Activated naive CD8-positive, alpha-beta T cell treated with anti-CD3 and anti-CD28 coated beads, Interleukin-2, amount 50 U/mL, for 24 hours (primary cell): ENCODE measurements around the gene LRRC4C.
"Not testable (repeated sequence)": the region's sequence is repeated elsewhere in the genome, so short reads cannot be mapped to it uniquely, and the experiment has no call there.

ENCODE experiments used
- ATAC-seq: fragments of 150-1000 bp; cut with Tn5 transposase; one replicate; pipeline ENCODE4 v1.10.0; 2021
- DNase-seq: peaks from one replicate; pipeline ENCODE4 v3.0.0; 2021
- H3K27ac Mint-ChIP-seq: one replicate; pipeline ENCODE4 v1.8.0; 2021; ENCODE audit warnings: mild to moderate bottlenecking, mixed read lengths
- H3K27me3 Mint-ChIP-seq: one replicate; pipeline ENCODE4 v1.8.0; 2021; ENCODE audit warnings: mixed read lengths
- H3K36me3 Mint-ChIP-seq: one replicate; pipeline ENCODE4 v1.8.0; 2021; ENCODE audit warnings: low read depth, mixed read lengths
- H3K4me1 Mint-ChIP-seq: one replicate; pipeline ENCODE4 v1.8.0; 2021; ENCODE audit warnings: mixed read lengths
- H3K4me3 Mint-ChIP-seq: one replicate; pipeline ENCODE4 v1.8.0; 2021; ENCODE audit warnings: mild to moderate bottlenecking, moderate library complexity, mixed read lengths
- H3K9me3 Mint-ChIP-seq: one replicate; pipeline ENCODE4 v1.8.0; 2021; ENCODE audit warnings: mixed read lengths

Gene LRRC4C

DNA sequence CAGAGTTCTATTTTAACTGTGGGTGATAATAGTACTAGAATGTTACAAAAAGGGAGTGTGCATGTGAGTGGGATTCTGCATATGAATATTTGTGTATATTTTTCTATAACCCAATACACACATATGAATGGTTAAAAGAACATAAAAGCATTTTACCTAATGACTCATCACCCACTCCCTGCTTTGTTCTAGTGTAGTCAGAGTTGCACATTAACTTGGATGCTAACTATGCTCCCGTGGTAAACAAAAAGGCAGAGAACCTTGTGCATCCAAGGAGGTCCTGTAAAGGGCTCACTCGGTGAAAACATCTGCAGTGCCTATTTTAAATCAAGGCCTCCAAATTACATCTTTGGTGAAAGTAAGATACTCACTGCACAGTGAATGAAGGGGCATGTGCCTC, 1289.4 kb downstream of the LRRC4C start:
- Mint-ChIP-seq H3K36me3 (no peaks in the 10 kb centered on the region), H3K4me1 (no peaks in the 10 kb centered on the region), H3K4me3 (no peak overlapping the region), H3K27ac (no peak overlapping the region), H3K27me3 (no peaks in the 10 kb centered on the region), H3K9me3 (peaks cover 7% of the 10 kb centered on the region)
- ATAC-seq (no peak), DNase-seq (no peak)

- ATAC-seq (no peak), DNase-seq (no peak)
- H3K4me3 Mint-ChIP-seq = no peak overlapping the region
- peaks cover 7% of the 10 kb centered on the region for H3K9me3 Mint-ChIP-seq
- H3K4me1 Mint-ChIP-seq = no peaks in the 10 kb centered on the region
- no peaks in the 10 kb centered on the region for H3K36me3 Mint-ChIP-seq
- no peaks in the 10 kb centered on the region for H3K27me3 Mint-ChIP-seq
- no peak overlapping the region for H3K27ac Mint-ChIP-seq
Measured at GRCh38 chr11:40168414-40168813, 1291.0 kb downstream of the LRRC4C start.

DNA sequence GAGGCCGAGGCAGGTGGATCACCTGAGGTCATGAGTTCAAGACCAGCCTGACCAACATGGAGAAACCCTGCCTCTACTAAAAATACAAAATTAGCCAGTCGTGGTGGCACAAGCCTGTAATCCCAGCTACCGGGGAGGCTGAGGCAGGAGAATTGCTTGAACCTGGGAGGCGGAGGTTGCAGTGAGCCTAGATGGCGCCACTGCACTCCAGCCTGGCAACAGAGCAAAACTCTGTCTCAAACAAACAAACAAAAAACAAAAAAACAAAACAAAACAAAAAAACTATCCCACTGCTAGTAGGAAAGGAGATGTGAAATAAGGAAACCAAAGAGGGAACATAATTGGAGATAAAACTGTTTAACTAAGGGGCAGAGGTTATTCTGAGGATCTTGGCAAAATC, 1291.6 kb downstream of the LRRC4C start:
- H3K4me3 Mint-ChIP-seq, H3K9me3 Mint-ChIP-seq, ATAC-seq, H3K27ac Mint-ChIP-seq, DNase-seq, H3K4me1 Mint-ChIP-seq, H3K27me3 Mint-ChIP-seq, H3K36me3 Mint-ChIP-seq: not testable (repeated sequence)

DNA sequence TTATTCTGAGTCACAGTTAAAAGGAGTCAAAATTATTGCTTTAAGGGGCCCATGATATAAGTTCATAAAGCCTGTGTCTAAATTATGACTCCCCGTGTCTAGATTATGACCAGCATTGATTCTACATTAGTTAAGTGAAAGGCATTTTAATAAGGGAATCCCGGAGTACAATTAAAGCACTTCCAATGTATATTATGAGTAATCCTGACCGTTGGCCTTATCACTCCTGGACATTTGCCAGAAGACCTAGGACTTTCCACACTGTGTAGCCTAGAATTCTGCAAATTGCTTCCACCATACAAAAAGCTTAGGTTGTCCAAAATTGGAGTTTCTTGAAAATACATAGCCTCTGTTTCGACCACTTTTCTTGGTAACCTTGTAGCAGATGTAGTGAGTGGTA, 1292.6 kb downstream of the LRRC4C start:
- Mint-ChIP-seq H3K27me3 (no peaks in the 10 kb centered on the region), H3K4me3 (no peak overlapping the region), H3K4me1 (no peaks in the 10 kb centered on the region), H3K36me3 (no peaks in the 10 kb centered on the region), H3K27ac (no peak overlapping the region), H3K9me3 (peaks cover 7% of the 10 kb centered on the region)
- ATAC-seq = no peak
- DNase-seq = no peak

- Mint-ChIP-seq H3K4me1 (no peaks in the 10 kb centered on the region), H3K36me3 (no peaks in the 10 kb centered on the region), H3K4me3 (no peak overlapping the region), H3K27ac (no peak overlapping the region), H3K9me3 (peaks cover 7% of the 10 kb centered on the region), H3K27me3 (no peaks in the 10 kb centered on the region)
- DNase-seq (no peak), ATAC-seq (no peak)
Measured at GRCh38 chr11:40162901-40163883, 1296.3 kb downstream of the LRRC4C start.

DNA sequence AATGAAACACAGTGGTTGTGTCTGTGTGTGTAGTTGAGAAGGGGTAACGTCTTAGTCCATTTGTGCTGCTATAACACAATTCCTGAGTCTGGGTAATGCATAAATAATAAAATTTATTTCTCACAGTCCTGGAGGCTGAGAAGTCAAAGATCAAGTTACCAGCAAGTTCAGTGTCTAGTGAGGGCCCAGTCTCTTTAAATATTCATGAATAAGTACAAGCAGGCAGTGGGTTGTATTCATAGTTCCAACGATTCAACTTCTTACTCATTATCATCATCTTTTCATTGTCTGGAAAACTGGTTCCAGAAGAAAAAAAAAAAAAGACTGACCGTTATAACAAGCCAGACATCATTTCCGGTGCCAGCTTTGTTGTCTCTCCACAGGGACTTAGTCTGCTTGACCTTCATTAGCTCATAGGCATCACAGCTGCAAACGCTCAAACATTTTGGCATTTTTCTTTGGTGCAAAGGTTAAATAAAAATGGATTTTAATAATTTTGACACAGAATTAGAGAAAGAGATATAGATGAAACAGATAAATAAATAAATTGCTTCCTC, 1297.5 kb downstream of the LRRC4C start:
- DNase-seq (no peak), ATAC-seq (no peak)
- Mint-ChIP-seq H3K4me1 (no peaks in the 10 kb centered on the region), H3K4me3 (no peak overlapping the region), H3K9me3 (peaks cover 8% of the 10 kb centered on the region), H3K27me3 (no peaks in the 10 kb centered on the region), H3K36me3 (no peaks in the 10 kb centered on the region), H3K27ac (no peak overlapping the region)

- no peak for DNase-seq
- Mint-ChIP-seq H3K4me1 (no peaks in the 10 kb centered on the region), H3K27ac (no peak overlapping the region), H3K9me3 (peaks cover 16% of the 10 kb centered on the region), H3K27me3 (no peaks in the 10 kb centered on the region), H3K36me3 (no peaks in the 10 kb centered on the region), H3K4me3 (no peak overlapping the region)
- ATAC-seq = no peak
Measured at GRCh38 chr11:40160418-40160817, 1299.0 kb downstream of the LRRC4C start.

DNA sequence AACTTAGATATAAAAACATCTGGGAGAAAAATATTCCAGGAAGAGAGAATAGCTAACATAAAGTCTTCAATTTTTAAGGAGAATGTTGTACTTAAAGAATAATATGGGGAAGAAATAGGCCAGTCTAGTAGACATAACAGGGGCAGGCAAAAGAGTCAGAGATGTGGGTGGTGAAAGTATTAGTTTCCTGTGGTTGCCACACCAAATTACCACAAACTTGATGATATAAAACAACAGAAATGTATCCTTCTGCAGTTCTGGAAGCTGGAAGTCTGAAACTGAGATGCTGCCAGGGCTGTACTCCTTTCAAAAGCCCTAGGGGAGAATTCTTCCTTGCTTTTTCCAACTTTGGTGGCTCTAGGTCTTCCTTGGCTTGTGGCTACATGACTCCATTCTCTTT, 1309.7 kb downstream of the LRRC4C start:
- Mint-ChIP-seq H3K4me3 (no peak overlapping the region), H3K27me3 (no peaks in the 10 kb centered on the region), H3K4me1 (no peaks in the 10 kb centered on the region), H3K9me3 (peaks cover 17% of the 10 kb centered on the region), H3K27ac (no peak overlapping the region), H3K36me3 (no peaks in the 10 kb centered on the region)
- ATAC-seq (no peak), DNase-seq (no peak)

- Mint-ChIP-seq H3K27ac (no peak overlapping the region), H3K36me3 (no peaks in the 10 kb centered on the region), H3K9me3 (peaks cover 26% of the 10 kb centered on the region), H3K4me3 (no peak overlapping the region), H3K4me1 (no peaks in the 10 kb centered on the region), H3K27me3 (no peaks in the 10 kb centered on the region)
- ATAC-seq (no peak), DNase-seq (no peak)
Measured at GRCh38 chr11:40140560-40140959, 1318.9 kb downstream of the LRRC4C start.

GRCh38 chr11:40139536-40139935, 1319.9 kb downstream of the LRRC4C start:
- no peaks in the 10 kb centered on the region for H3K27me3 Mint-ChIP-seq
- ATAC-seq (no peak), DNase-seq (no peak)
- H3K36me3 Mint-ChIP-seq = no peaks in the 10 kb centered on the region
- no peak overlapping the region for H3K27ac Mint-ChIP-seq
- H3K4me3 Mint-ChIP-seq = no peak overlapping the region
- H3K4me1 Mint-ChIP-seq = no peaks in the 10 kb centered on the region
- H3K9me3 Mint-ChIP-seq = peaks cover 23% of the 10 kb centered on the region

DNA sequence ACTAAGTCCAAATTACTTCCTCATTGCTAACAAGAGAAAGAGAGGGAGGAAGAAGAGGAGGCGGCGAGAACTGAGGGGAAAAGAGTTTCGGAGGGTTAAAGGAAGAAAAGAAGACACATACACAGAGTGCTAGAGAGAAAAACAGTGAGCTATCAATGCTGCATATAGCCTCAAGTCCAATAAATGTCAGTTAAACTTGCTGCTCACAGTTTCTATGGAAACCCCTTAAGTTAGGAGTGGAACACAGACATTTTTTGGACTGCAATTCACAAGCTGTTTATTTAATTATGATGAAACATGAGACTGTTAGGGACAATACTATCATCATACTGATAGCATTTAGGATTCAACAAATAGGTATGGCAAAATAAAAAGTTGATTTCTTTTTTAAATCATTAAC, 1320.4 kb downstream of the LRRC4C start:
- Mint-ChIP-seq H3K27ac (no peak overlapping the region), H3K27me3 (no peaks in the 10 kb centered on the region), H3K4me1 (no peaks in the 10 kb centered on the region), H3K4me3 (no peak overlapping the region), H3K36me3 (no peaks in the 10 kb centered on the region), H3K9me3 (peaks cover 23% of the 10 kb centered on the region)
- DNase-seq (no peak), ATAC-seq (no peak)

- H3K27me3 Mint-ChIP-seq = no peaks in the 10 kb centered on the region
- H3K4me1 Mint-ChIP-seq = no peaks in the 10 kb centered on the region
- ATAC-seq (no peak), DNase-seq (no peak)
- H3K9me3 Mint-ChIP-seq = peaks cover 3% of the 10 kb centered on the region
- no peak overlapping the region for H3K4me3 Mint-ChIP-seq
- H3K36me3 Mint-ChIP-seq = no peaks in the 10 kb centered on the region
- no peak overlapping the region for H3K27ac Mint-ChIP-seq
Measured at GRCh38 chr11:40134820-40135570, 1324.5 kb downstream of the LRRC4C start.

GRCh38 chr11:40133498-40133897, 1326.0 kb downstream of the LRRC4C start:
- H3K27ac Mint-ChIP-seq = no peak overlapping the region
- no peak for DNase-seq
- no peak overlapping the region for H3K4me3 Mint-ChIP-seq
- H3K27me3 Mint-ChIP-seq = no peaks in the 10 kb centered on the region
- no peak for ATAC-seq
- H3K9me3 Mint-ChIP-seq = peaks cover 3% of the 10 kb centered on the region
- no peaks in the 10 kb centered on the region for H3K4me1 Mint-ChIP-seq
- H3K36me3 Mint-ChIP-seq = no peaks in the 10 kb centered on the region

- no peaks in the 10 kb centered on the region for H3K4me1 Mint-ChIP-seq
- no peak overlapping the region for H3K27ac Mint-ChIP-seq
- no peak for ATAC-seq
- no peak for DNase-seq
- H3K36me3 Mint-ChIP-seq = no peaks in the 10 kb centered on the region
- H3K4me3 Mint-ChIP-seq = no peak overlapping the region
- H3K9me3 Mint-ChIP-seq = peaks cover 3% of the 10 kb centered on the region
- no peaks in the 10 kb centered on the region for H3K27me3 Mint-ChIP-seq
Measured at GRCh38 chr11:40132912-40133311, 1326.5 kb downstream of the LRRC4C start.

GRCh38 chr11:40130427-40130826, 1329.0 kb downstream of the LRRC4C start:
- Mint-ChIP-seq H3K27me3 (no peaks in the 10 kb centered on the region), H3K4me1 (no peaks in the 10 kb centered on the region), H3K27ac (no peak overlapping the region), H3K9me3 (no peaks in the 10 kb centered on the region), H3K4me3 (no peak overlapping the region), H3K36me3 (no peaks in the 10 kb centered on the region)
- no peak for ATAC-seq
- no peak for DNase-seq
